Gastroesophageal sphincter (tissue), 4 donors: ENCODE results near the gene MAML3. TPM values are rescaled to one million over a fixed set of nuclear protein-coding genes. Genes with fewer than 3 reads are reported as not detected.

Experiments used
- ATAC-seq: fragments of 150-250 bp; one replicate; pipeline ENCODE4 v1.9.1; 2016; ENCODE audit warnings: mild to moderate bottlenecking, moderate library complexity
- H3K27ac ChIP-seq, 4 donors: fragments of 200-600 bp; sonication (generic) in 3 of 4; 1 replicate in 3 of 4; 2 replicates in 1 of 4; pipeline ENCODE4 v1.5.1; 2016 to 2019
- H3K27me3 ChIP-seq: fragments of 200-600 bp; sonication (generic); one replicate; pipeline ENCODE4 v1.5.1; 2019
- H3K36me3 ChIP-seq, 2 donors: fragments of 200-600 bp; sonication (generic); one replicate each; pipeline ENCODE4 v1.5.1; 2019; ENCODE audit warnings: control low read depth in 1 of 2
- H3K4me1 ChIP-seq, 3 donors: fragments of 200-600 bp; sonication (generic); 1 replicate in 2 of 3; 2 replicates in 1 of 3; pipeline ENCODE4 v1.5.1; 2016 to 2019; ENCODE audit warnings: control low read depth in 2 of 3
- H3K4me3 ChIP-seq, 2 donors: fragments of 200-600 bp; sonication (generic); one replicate each; pipeline ENCODE4 v1.5.1; 2019; ENCODE audit warnings: mild to moderate bottlenecking in 1 of 2, moderate library complexity in 1 of 2
- H3K9me3 ChIP-seq, 3 donors: fragments of 200-600 bp; sonication (generic); one replicate each; pipeline ENCODE4 v1.5.1; 2017 to 2019; ENCODE audit warnings: control low read depth in 2 of 3
- EP300 ChIP-seq: sonication (generic); formaldehyde crosslinking; IDR thresholded peaks from one replicate; pipeline ENCODE4 v1.6.1; 2017; ENCODE audit warnings: antibody characterized with exemption, mild to moderate bottlenecking
- POLR2A ChIP-seq, 2 donors: fragments of 450-650 bp; IDR thresholded peaks; one replicate each; pipeline ENCODE4 v1.6.1; 2017; ENCODE audit warnings: antibody characterized with exemption in 2 of 2, mild to moderate bottlenecking in 2 of 2, moderate library complexity in 1 of 2
- POLR2AphosphoS5 ChIP-seq: sonication (generic); formaldehyde crosslinking; IDR thresholded peaks from one replicate; pipeline ENCODE4 v1.6.1; 2017; ENCODE audit warnings: antibody characterized with exemption
- WGBS, 2 donors: methylation state at CpG; one replicate each; pipeline ENCODE4 v1.1.5; 2018; ENCODE audit warnings: low coverage in 1 of 2; 5-methylcytosine and 5-hydroxymethylcytosine counted together
- total RNA-seq, 4 donors: library from RNA; depleted of rRNA; stranded (reverse); fragments of >200 nt; gene quantifications; one replicate each; pipeline ENCODE4 v1.1.0, GENCODE V29; 2016
- TF ChIP-seq, protein P1 (sequence below), 4 experiments: fragments of 200-600 bp in 2 of 4; fragments of 450-650 bp in 2 of 4; sonication (generic) in 1 of 4; IDR thresholded peaks; one replicate each; pipeline ENCODE4 v1.5.1; 2017 to 2019; ENCODE audit warnings: antibody characterized with exemption in 4 of 4, mild to moderate bottlenecking in 2 of 4, moderate library complexity in 2 of 4

MAML3 gene
- total RNA-seq, 4 donors from 2014 or later: 5.3 to 10.6 (median 9.3) TPM

GRCh38 chr4:139875411-139875825 is 278.6 kb downstream of the MAML3 start:
- TF ChIP-seq, protein P1, sequence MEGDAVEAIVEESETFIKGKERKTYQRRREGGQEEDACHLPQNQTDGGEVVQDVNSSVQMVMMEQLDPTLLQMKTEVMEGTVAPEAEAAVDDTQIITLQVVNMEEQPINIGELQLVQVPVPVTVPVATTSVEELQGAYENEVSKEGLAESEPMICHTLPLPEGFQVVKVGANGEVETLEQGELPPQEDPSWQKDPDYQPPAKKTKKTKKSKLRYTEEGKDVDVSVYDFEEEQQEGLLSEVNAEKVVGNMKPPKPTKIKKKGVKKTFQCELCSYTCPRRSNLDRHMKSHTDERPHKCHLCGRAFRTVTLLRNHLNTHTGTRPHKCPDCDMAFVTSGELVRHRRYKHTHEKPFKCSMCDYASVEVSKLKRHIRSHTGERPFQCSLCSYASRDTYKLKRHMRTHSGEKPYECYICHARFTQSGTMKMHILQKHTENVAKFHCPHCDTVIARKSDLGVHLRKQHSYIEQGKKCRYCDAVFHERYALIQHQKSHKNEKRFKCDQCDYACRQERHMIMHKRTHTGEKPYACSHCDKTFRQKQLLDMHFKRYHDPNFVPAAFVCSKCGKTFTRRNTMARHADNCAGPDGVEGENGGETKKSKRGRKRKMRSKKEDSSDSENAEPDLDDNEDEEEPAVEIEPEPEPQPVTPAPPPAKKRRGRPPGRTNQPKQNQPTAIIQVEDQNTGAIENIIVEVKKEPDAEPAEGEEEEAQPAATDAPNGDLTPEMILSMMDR (IDR thresholded peaks at IDR 0.05): no peak
- TF ChIP-seq POLR2AphosphoS5 (no peak), EP300 (no peak)
- no peak for ATAC-seq
- WGBS, 2 donors: 79% methylated on average over 5 of the region's 6 CpGs

GRCh38 chr4:139873111-139873860 is 280.7 kb downstream of the MAML3 start:
- Histone ChIP-seq H3K4me3 (no peak overlapping the region), H3K36me3 (no peaks in the 10 kb centered on the region), H3K4me1 (peaks cover 0 to 11% (median 11%) of the 10 kb centered on the region in 3 donors), H3K27ac (no peak overlapping the region), H3K9me3 (no peaks in the 10 kb centered on the region), H3K27me3 (no peaks in the 10 kb centered on the region)
- WGBS, 2 donors: 85 to 99% methylated on average over 1 to 4 of the region's 4 CpGs
- ATAC-seq: no peak
- TF ChIP-seq POLR2AphosphoS5: no peak
- no peak for TF ChIP-seq POLR2A (IDR thresholded peaks at IDR 0.05)
- TF ChIP-seq EP300: no peak
- TF ChIP-seq, protein P1 (IDR thresholded peaks at IDR 0.05): no peak

More at GRCh38 chr4:139875411-139875825, 278.6 kb downstream of the MAML3 start:
- peaks cover 0 to 11% (median 11%) of the 10 kb centered on the region in 3 donors for H3K4me1 ChIP-seq
- H3K27me3 ChIP-seq: no peaks in the 10 kb centered on the region
- H3K27ac ChIP-seq: no peak overlapping the region
- H3K9me3 ChIP-seq: no peaks in the 10 kb centered on the region
- no peaks in the 10 kb centered on the region for H3K36me3 ChIP-seq
- H3K4me3 ChIP-seq: no peak overlapping the region

- no peaks in the 10 kb centered on the region for H3K36me3 ChIP-seq
- TF ChIP-seq EP300 (no peak), POLR2A (IDR thresholded peaks at IDR 0.05) (no peak), POLR2AphosphoS5 (no peak)
- TF ChIP-seq, protein P1 (IDR thresholded peaks at IDR 0.05): no peak
- no peak for ATAC-seq
- peaks cover 0 to 11% (median 11%) of the 10 kb centered on the region in 3 donors for H3K4me1 ChIP-seq
- H3K4me3 ChIP-seq: no peak overlapping the region
- H3K9me3 ChIP-seq: no peaks in the 10 kb centered on the region
- WGBS, 2 donors: 59 to 88% methylated on average over 2 of the region's 2 CpGs
- no peak overlapping the region for H3K27ac ChIP-seq
- no peaks in the 10 kb centered on the region for H3K27me3 ChIP-seq
Measured at GRCh38 chr4:139872274-139872673, 281.7 kb downstream of the MAML3 start.

GRCh38 chr4:139869810-139870209 is 284.2 kb downstream of the MAML3 start:
- no peak for ATAC-seq
- TF ChIP-seq, protein P1 (IDR thresholded peaks at IDR 0.05): no peak
- TF ChIP-seq POLR2A (IDR thresholded peaks at IDR 0.05): no peak
- no peak for TF ChIP-seq EP300
- TF ChIP-seq POLR2AphosphoS5: no peak
- H3K27me3 ChIP-seq: no peaks in the 10 kb centered on the region
- no peak overlapping the region for H3K4me3 ChIP-seq
- no peaks in the 10 kb centered on the region for H3K9me3 ChIP-seq
- no peaks in the 10 kb centered on the region for H3K4me1 ChIP-seq
- no peaks in the 10 kb centered on the region for H3K36me3 ChIP-seq
- H3K27ac ChIP-seq: no peak overlapping the region
- WGBS, 2 donors: 81 to 100% methylated on average over 1 to 4 of the region's 4 CpGs
